Neural cell (in vitro differentiated cells): ENCODE data around the gene RMI1. TPM values are rescaled to one million over a fixed set of nuclear protein-coding genes. Genes with fewer than 3 reads are reported as not detected.

Experiments
- H2AFZ ChIP-seq: fragments of 200-600, 300-800 bp; sonication (generic), shearing (Covaris generic); 2 replicates; pipeline ENCODE4 v1.6.0; 2014; ENCODE audit warnings: low read depth, mild to moderate bottlenecking, antibody characterized with exemption, low read length, moderate library complexity
- H3F3A ChIP-seq: fragments of 200-600 bp; shearing (Covaris generic); 2 replicates; pipeline ENCODE4 v1.6.1; 2016; ENCODE audit warnings: mild to moderate bottlenecking, moderate library complexity, mixed read lengths, antibody characterized with exemption, low read length; ENCODE audit not compliant: insufficient read depth, poor library complexity, severe bottlenecking
- H3K27ac ChIP-seq: fragments of 200-600, 300-800 bp; sonication (generic), shearing (Covaris generic); 2 replicates; pipeline ENCODE4 v1.5.1; 2014; ENCODE audit warnings: mild to moderate bottlenecking, low read length, moderate library complexity
- H3K27me3 ChIP-seq: fragments of 300-800, 200-600 bp; sonication (generic), shearing (Covaris generic); 2 replicates; pipeline ENCODE4 v1.6.0; 2014; ENCODE audit warnings: mild to moderate bottlenecking, low read depth, low read length, moderate library complexity; ENCODE audit not compliant: insufficient read depth
- H3K36me3 ChIP-seq: fragments of 300-800, 200-600 bp; sonication (generic), shearing (Covaris generic); 2 replicates; pipeline ENCODE4 v1.5.1; 2014; ENCODE audit warnings: mild to moderate bottlenecking, antibody characterized with exemption, low read length, moderate library complexity; ENCODE audit not compliant: insufficient read depth
- H3K4me2 ChIP-seq: fragments of 300-800, 200-600 bp; sonication (generic), shearing (Covaris generic); 2 replicates; pipeline ENCODE4 v1.6.0; 2014; ENCODE audit warnings: mild to moderate bottlenecking, low read length
- H3K4me3 ChIP-seq: fragments of 300-800, 200-600 bp; sonication (generic), shearing (Covaris generic); 2 replicates; pipeline ENCODE4 v1.5.1; 2014; ENCODE audit warnings: mild to moderate bottlenecking, low read length, moderate library complexity
- H3K79me2 ChIP-seq: fragments of 200-600 bp; shearing (Covaris generic); replicated peaks from 2 replicates; pipeline ENCODE4 v1.6.0; 2014; ENCODE audit warnings: mild to moderate bottlenecking, low read length, moderate library complexity; ENCODE audit not compliant: insufficient read depth
- H3K9ac ChIP-seq: fragments of 300-800, 200-600 bp; sonication (generic), shearing (Covaris generic); 2 replicates; pipeline ENCODE4 v1.6.1; 2016; ENCODE audit warnings: mild to moderate bottlenecking, low read length, mixed read lengths
- H3K9me2 ChIP-seq: fragments of 200-600 bp; shearing (Covaris generic); 2 replicates; pipeline ENCODE4 v1.6.1; 2016; ENCODE audit warnings: mild to moderate bottlenecking, low read length, mixed read lengths; ENCODE audit not compliant: insufficient read depth
- H3K9me3 ChIP-seq: fragments of 200-600, 300-800 bp; sonication (generic), shearing (Covaris generic); 2 replicates; pipeline ENCODE4 v1.6.1; 2016; ENCODE audit warnings: mild to moderate bottlenecking, mixed run types, low read length, moderate library complexity, mixed read lengths
- H4K20me1 ChIP-seq: fragments of 200-600 bp; shearing (Covaris generic); 2 replicates; pipeline ENCODE4 v1.6.1; 2016; ENCODE audit warnings: mild to moderate bottlenecking, mixed run types; ENCODE audit not compliant: insufficient read depth
- CTCF ChIP-seq: fragments of 450-650 bp; IDR thresholded peaks from 2 replicates; pipeline ENCODE4 v1.5.1; 2014; ENCODE audit warnings: antibody characterized with exemption, mild to moderate bottlenecking, moderate library complexity; ENCODE audit not compliant: poor library complexity, severe bottlenecking
- EP300 ChIP-seq: fragments of 450-650 bp; conservative IDR thresholded peaks from 2 replicates; pipeline ENCODE4 v1.6.1; 2014; ENCODE audit warnings: antibody characterized with exemption, mild to moderate bottlenecking, moderate library complexity; ENCODE audit not compliant: poor library complexity, severe bottlenecking
- EZH2 ChIP-seq: fragments of 200-600, 300-800 bp; shearing (Covaris generic), sonication (generic); IDR thresholded peaks from 2 replicates; pipeline ENCODE4 v1.6.1; 2014; ENCODE audit warnings: antibody characterized with exemption, low read length, borderline replicate concordance, mild to moderate bottlenecking; ENCODE audit not compliant: insufficient read depth, poor library complexity, severe bottlenecking
- MXI1 ChIP-seq: fragments of 450-650 bp; conservative IDR thresholded peaks from 2 replicates; pipeline ENCODE4 v1.6.1; 2014; ENCODE audit warnings: antibody characterized with exemption, mild to moderate bottlenecking; ENCODE audit not compliant: poor library complexity, severe bottlenecking
- POLR2AphosphoS5 ChIP-seq: IDR thresholded peaks from 2 replicates; pipeline ENCODE4 v1.6.1; 2012
- RAD21 ChIP-seq: fragments of 450-650 bp; conservative IDR thresholded peaks from 2 replicates; pipeline ENCODE4 v1.6.1; 2014; ENCODE audit warnings: antibody characterized with exemption, mild to moderate bottlenecking, moderate library complexity
- REST ChIP-seq: IDR thresholded peaks from 2 replicates; pipeline ENCODE4 v1.6.1; 2012; ENCODE audit warnings: borderline replicate concordance
- SMC3 ChIP-seq: fragments of 450-650 bp; conservative IDR thresholded peaks from 2 replicates; pipeline ENCODE4 v1.6.1; 2014; ENCODE audit warnings: antibody characterized with exemption, mild to moderate bottlenecking, moderate library complexity; ENCODE audit not compliant: poor library complexity
- TAF1 ChIP-seq: IDR thresholded peaks from 2 replicates; pipeline ENCODE4 v1.6.1; 2012; ENCODE audit warnings: low read depth
- polyA plus RNA-seq: library from polyadenylated mRNA; depleted of rRNA; stranded (reverse); fragments of >200 nt; gene quantifications from 2 replicates; pipeline ENCODE4 v1.2.3, GENCODE V29; 2014
- small RNA-seq, 3 experiments: library from RNA; depleted of rRNA; stranded (forward); fragments of <200 nt; gene quantifications; one replicate each; pipeline ENCODE3, GENCODE V24; 2012

Gene RMI1
- polyA plus RNA-seq, 1 donor from 2014 or later = 13.1 TPM

GRCh38 chr9:84045481-84046097, 65.0 kb downstream of the RMI1 start:
- no peaks in the 10 kb centered on the region for H3K79me2 ChIP-seq
- TF ChIP-seq EZH2 (no peak), EP300 (no peak), MXI1 (no peak), SMC3 (no peak), REST (no peak), POLR2AphosphoS5 (no peak), RAD21 (no peak), CTCF (no peak), TAF1 (no peak)
- no peak overlapping the region for H3K4me2 ChIP-seq
- H3K4me3 ChIP-seq = no peak overlapping the region
- no peaks in the 10 kb centered on the region for H4K20me1 ChIP-seq
- no peaks in the 10 kb centered on the region for H3K9me2 ChIP-seq
- no peak overlapping the region for H2AFZ ChIP-seq
- H3K27ac ChIP-seq = no peak overlapping the region
- no peaks in the 10 kb centered on the region for H3K36me3 ChIP-seq
- H3K9ac ChIP-seq = no peak overlapping the region
- no peaks in the 10 kb centered on the region for H3F3A ChIP-seq
- no peaks in the 10 kb centered on the region for H3K9me3 ChIP-seq
- H3K27me3 ChIP-seq = no peaks in the 10 kb centered on the region

Small RNA genes lying within 50 kb of the gene (small RNA-seq; reads per million reads assigned to genes)
- 0 to 1.2 (median 0) reads per million in 3 experiments for gene RF00019

Other genes with a start within 250 kb of the RMI1 start
- 6.9 and 11.0 TPM in 2 replicates for gene GKAP1, start 163.0 kb upstream of the RMI1 start, polyA plus RNA-seq
- gene KIF27, start 59.4 kb upstream of the RMI1 start, polyA plus RNA-seq = 7.1 and 8.8 TPM in 2 replicates
- 1,053 and 1,061 TPM in 2 replicates for gene HNRNPK, start 590 bp upstream of the RMI1 start, polyA plus RNA-seq